Stimulated activated CD4-positive, alpha-beta T cell treated with anti-CD3 and anti-CD28 coated beads, Interleukin-1b, Interleukin-23, amount 100 ng/mL, for 4 hours (primary cell): ENCODE data around the gene DCAF7.

Source experiments
- DNase-seq, 2 donors: peaks; one replicate each; pipeline ENCODE4 v3.0.0-alpha.2; 2020; ENCODE audit warnings: low read depth in 2 of 2

DCAF7 gene

DNA sequence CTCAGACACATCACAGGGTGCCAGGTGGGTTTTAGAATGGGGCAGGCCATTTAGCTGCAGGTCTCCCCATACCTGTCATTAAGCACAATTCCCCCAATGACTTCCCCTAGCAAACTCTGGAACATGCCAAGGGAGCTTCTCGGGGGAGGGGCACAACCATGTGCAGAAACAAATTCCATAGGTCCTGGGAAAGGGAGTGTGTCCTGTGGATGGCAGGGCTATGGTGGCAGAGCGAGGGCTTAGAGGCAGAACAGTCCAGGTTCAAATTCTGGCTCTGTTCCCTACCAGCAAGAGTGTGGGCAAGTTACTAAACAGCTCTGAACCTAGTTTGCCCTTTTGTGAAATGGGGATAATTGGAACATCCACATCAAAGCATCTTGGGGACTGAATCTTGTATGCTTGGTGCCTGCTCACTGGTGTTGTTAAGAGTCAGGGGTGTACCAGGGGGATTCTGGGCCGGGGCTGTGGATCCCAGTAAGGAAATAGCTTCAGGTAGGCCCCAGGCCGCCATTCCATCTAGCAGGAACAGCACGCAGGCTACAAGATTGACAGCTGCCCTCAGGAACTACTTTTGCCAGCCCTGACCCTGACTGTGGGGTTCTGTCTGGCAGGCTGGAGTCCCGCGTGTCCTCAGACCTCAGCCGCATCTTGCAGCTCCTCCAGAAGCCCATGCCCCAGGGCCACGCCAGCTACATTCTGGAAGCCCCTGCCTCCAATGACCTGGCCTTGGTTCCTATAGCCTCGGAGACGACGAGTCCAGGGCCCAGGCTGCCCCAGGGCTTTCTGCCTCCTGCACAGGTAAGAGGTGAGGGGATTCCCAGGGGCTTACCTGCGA is 5.6 kb upstream of the DCAF7 start:
- no peak for DNase-seq

DNA sequence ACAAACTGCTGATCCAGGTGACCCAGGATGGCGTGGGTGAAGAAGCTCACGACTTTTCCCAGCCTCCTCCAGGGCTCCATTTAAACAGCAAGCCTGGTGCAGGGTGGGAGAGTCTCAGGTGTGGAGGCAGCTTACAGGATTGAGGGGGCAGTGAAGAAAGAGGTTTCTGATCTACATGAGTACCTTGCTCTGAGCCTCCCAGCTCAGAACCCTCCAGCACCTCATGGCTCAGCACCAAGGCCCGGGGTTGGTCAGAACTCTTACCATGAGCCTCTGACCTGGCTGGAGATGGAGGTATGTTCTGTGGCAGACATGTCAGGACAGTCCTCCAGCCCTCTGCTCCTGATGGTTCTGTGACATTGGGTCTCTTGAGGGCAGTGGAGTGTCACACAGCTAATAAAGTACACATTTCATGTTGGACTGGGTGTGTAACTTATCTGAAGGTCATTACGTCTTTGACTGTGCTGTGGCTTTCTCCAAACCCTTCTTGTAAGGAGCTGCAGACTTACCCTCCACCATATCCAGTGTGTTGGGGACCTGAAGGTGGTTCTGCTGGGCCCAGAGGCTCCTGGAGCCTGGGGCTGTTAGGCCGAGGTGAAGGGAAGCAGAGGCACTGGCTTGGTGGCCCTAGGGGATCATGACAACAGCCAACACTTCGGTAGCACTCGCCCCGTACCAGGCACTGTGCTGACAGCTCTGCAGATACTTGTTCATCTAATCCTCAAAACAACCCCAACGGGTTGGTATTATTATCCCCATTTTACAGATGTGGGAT is 3.8 kb upstream of the DCAF7 start:
- DNase-seq, result no peak

DNA sequence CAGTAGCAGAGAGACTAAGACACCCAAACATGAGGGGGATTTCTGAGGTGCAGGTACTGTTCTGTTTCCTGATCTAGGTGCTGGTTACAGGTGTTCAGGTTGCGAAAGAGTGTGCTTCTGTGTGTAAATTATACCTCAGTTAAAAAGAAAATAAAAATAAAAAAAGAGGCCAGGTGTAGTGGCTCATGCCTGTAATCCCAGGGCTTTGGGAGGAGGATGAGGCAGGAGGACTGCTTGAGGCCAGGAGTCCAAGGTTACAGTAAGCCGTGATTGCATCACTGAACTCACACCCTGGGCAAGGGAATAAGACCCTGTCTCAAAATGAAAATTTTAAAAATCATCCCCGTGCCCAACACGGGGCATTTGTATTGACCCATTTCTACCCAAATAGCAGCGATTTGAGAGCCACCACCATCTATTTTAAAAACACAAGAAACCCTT is 3.2 kb upstream of the DCAF7 start:
- DNase-seq, result no peak

GRCh38 chr17:63549289-63549945 is 860 bp upstream of the DCAF7 start:
- DNase-seq, result no peak

GRCh38 chr17:63550817-63551639 is 751 bp downstream of the DCAF7 start:
- DNase-seq, result no peak

GRCh38 chr17:63552211-63552610 is 1.9 kb downstream of the DCAF7 start:
- DNase-seq, result no peak

DNA sequence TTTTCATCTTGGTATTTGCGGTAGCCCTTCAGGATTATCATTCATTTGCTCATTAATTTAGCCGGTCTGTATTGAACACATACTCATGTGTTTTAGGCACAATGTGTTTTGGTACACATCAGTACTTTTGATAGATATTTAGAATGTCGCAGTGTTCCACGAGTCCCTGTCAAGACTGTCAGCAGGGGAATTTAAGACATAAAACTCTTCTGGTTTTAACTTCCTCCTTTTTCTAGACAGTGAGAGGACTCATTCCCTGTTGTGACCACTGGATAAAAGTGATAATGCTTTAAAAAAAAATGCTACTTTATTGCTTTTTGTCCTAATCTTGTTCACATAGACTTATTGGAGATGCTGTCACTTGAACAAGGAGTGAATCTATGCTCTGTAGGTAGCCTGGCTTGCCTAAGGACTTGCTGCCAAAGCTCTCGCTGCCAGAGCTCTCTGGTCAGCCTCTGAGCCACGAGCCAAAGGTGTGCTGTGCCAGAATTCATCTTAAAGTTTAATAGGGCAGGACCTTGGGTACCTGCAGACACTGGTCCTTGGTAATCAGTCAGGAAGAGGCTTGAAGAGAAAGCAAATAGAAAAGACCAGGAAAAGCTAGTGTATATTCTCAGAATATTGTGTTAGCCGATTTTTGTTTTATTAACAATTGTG is 5.4 kb downstream of the DCAF7 start:
- no peak for DNase-seq

DNA sequence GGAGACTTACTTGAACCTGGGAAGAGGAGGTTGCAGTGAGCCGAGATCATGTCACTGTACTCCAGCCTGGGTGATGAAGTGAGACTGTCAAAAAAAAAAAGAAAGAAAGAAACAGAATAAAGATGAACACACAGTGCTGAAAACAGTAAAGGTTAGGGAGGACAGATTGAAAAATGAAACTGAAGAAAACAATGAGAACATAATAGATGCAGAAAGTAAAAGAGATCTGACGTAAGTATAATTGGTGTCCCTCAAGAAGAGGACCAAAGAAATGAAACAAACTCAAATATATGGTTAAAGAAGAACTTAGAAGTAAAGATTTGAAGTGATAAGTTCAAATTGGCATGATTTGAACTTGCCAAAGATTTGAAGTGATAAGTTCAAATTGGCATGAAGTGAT is 7.1 kb downstream of the DCAF7 start:
- DNase-seq, result no peak

- no peak for DNase-seq
Measured at GRCh38 chr17:63558441-63558840, 8.2 kb downstream of the DCAF7 start.

DNA sequence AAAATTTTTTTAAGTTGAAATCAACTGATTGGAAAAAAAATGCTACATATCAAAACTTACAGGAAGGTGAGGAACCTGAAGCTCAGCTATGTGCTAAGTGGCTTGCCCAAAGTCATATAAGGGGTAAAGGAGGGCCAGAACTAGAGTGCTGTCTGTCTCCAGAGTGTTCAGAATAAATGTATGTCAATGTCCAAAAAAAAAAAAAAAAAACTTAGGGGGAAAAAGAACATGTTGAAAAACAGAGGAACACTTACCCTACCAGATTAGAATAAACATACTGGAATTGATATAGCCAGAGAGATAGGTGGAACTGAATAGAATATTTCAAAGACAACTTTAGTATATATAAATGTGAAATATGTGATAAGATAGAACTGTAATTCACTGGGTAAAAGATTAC is 11.5 kb downstream of the DCAF7 start:
- no peak for DNase-seq

- no peak for DNase-seq
Measured at GRCh38 chr17:63563339-63563738, 13.1 kb downstream of the DCAF7 start.

DNA sequence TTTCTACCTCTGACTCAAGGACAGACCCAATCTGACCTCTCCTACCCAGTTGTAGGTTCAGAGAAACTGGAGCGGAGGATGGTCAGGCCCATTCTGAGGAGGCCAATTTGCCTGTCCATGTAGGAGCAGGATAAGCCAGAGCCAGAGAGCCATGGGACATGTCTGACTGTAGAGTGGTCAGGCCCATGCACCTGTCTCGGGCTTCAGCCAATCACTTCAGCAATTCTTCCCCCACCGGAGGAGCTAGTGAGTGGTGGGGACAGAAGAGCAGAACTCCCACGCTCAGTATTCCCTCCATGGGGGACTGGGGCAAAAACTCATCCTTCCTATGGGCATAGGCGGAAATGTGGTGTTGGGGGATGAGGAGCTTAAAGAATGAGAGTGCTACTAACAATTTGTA is 14.3 kb downstream of the DCAF7 start:
- no peak for DNase-seq

GRCh38 chr17:63567229-63567628 is 17.0 kb downstream of the DCAF7 start:
- no peak for DNase-seq

GRCh38 chr17:63568563-63568962 is 18.3 kb downstream of the DCAF7 start:
- DNase-seq, result no peak

DNA sequence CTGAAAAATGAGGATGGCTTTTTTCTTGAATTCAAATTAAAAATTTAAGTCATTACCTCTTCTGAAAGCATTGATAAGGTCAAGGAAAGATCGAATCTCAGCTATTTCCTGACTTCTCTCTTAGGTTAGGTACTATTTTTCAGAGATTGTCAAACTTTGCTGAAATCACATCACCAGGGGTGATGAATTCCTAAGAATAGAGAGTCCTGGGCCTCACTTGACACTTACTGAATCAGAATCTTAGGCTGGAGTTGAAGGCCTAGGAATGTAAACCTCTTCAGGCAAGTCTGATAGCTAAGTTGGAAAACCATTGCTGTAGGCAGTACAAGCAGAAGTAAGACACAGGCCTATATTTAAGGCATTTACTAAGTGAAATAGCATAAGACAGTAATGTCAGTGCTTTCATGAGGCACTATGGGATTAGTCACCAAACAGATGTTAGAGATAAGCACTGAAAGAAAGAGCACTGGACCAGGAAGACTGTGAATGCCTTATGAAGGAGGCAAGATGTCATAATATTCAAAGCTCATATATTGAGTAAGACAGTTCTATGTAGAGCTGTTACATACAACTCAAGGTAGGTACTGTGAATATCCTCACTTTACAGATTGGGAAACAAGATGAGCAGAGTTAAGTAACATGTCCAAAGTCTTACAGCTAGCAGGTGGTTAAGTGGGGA is 21.5 kb downstream of the DCAF7 start:
- DNase-seq, result no peak

DNA sequence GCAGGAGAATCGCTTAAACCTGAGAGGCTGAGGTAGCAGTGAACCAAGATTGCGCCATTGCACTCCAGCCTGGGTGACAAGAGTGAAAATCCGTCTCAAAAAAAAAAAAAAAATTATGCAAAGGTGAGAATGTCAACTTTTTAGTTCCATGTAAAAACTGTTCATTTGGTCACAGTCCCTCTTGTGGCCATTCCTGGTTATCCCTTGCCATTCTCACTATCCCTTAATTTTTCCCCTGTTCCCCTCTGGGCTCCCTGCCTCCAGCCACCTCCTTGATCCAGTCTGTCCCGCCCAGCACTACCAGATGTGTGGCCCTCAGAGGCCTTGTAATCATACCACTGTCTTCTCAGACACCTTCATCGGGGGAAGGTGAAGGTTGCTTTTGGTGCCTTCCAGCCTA is 23.4 kb downstream of the DCAF7 start:
- DNase-seq, result no peak

GRCh38 chr17:63578027-63578768 is 27.9 kb downstream of the DCAF7 start:
- no peak for DNase-seq

DNA sequence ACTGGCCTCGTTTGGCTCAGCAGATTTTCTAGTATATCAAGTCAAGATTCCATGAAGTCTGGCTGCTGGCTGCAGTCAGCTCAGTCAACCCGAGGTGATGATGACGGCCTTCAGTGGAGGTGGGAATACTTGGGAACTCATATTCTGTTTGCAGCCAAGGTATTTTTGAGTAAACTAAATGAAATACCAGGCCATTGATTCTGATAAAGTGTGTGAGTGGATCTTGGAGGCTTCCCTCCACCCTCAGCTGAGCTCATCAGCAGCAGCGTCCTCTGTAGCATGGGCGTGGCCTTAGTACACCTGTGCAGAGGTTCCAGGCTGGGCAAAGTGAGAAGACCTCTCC is 28.5 kb downstream of the DCAF7 start:
- DNase-seq, result no peak

DNA sequence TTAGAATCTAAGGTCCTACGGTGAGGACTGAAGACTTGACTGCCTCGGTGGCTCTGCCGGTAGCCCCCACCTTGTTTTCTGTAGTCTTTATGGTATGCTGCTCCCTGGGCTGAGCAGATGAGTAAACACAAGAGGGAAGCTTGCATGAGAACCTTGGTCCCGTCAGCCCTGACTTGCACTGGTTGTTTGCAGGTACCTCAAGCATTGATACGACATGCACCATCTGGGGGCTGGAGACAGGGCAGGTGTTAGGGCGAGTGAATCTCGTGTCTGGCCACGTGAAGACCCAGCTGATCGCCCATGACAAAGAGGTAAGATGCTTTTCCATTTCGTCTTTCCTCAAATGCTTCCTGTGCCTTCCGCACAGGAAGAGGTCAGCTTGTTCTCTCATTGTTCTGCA is 29.4 kb downstream of the DCAF7 start:
- DNase-seq, result no peak

- no peak for DNase-seq
Measured at GRCh38 chr17:63587770-63588169, 37.5 kb downstream of the DCAF7 start.
